ENCODE measurements around the gene FXYD5. TPM values are rescaled to one million over a fixed set of nuclear protein-coding genes. Genes with fewer than 3 reads are reported as not detected.

The FXYD5 gene
- polyA plus RNA-seq (2012; ENCODE audit: insufficient read depth, insufficient read length): 116 TPM

- H3K4me3 ChIP-seq (ENCODE audit: low read length): peak within 1 kb of the TSS; percentile 81
- peak; percentile 40 for DNase-seq (ENCODE audit: low read depth, low spot score)
Observed at GRCh38 chr19:35154525-35155406, at the start of gene FXYD5. Gene FXYD5 (plus strand): TSS chr19:35154735. CDS start chr19:35155551, 816 bp downstream.

GRCh38 chr19:35105047-35105410 lies 49.5 kb upstream of the FXYD5 start:
- H3K4me3 ChIP-seq (ENCODE audit: low read length): no peak overlapping the region
- DNase-seq (ENCODE audit: low read depth, low spot score): no peak

DNA sequence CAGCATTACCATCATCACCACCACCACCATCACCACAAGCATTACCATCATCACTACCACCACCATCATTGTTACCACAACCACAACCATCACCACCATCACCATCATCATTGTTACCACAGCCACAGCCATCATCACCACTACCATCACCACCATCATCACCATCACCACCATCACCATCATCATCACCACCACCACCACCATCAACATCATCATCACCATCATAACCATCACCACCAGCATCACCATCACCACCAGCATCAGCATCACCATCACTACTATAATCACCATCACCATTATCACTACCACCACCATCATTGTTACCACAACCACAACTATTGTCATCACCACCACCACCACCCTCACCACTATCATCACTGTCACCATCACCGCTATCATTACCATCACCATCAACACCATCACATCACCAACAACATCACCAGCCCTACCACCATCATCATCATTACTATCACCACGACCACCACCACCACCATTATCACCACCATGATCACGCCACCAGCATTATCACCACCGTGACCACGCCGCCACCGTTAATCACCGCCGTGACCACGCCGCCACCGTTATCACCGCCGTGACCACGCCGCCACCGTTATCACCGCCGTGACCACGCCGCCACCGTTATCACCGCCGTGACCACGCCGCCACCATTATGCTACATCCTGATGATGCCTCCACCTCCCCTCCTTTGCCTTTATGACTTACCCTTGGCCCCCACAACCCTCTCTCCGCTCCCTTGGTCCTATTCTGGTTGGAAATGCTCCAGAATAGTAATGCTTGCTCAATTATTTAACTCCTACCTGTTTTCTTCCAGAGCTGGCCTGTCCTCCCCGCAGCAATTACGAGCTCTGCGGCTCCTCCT lies 48.9 kb upstream of the FXYD5 start:
- no peak for DNase-seq (ENCODE audit: low read depth, low spot score)
- H3K4me3 ChIP-seq (ENCODE audit: low read length): no peak overlapping the region

DNA sequence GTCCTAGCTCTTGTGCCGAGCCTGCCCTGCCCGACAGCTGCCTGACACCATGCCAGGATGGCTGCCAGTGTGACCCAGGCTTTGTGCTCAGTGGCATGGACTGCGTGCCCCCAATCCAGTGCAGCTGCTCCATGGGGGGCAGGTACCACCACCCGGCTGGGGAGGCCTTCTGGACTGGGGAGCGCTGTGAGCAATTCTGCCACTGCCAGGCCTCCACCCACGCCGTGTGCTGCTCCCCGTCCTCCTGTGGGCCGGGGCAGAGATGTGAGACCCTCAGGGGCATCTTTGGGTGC lies 48.3 kb upstream of the FXYD5 start:
- DNase-seq (ENCODE audit: low read depth, low spot score): no peak
- no peak overlapping the region for H3K4me3 ChIP-seq (ENCODE audit: low read length)

- no peak overlapping the region for H3K4me3 ChIP-seq (ENCODE audit: low read length)
- DNase-seq (ENCODE audit: low read depth, low spot score): no peak
Observed at GRCh38 chr19:35106898-35107541, 47.5 kb upstream of the FXYD5 start.

DNA sequence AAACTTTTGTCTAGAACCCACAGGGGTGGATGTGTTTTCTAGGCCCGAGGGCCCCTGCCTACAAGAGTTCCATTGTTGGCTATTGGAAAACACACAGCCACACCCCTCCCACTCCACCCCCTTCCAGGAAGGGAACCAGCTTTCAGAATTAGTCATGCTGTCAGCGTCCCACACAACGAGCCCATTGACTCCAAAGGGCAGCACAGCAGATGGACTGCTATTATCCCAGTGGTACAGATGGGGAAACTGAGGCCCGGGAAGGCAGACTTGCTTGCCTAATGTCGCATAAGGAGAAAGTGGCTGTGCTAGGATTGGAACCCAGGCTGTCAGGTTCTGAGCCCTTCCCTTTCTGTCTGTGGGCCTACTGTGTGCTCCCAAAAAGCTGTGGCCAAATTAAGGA lies 47.0 kb upstream of the FXYD5 start:
- no peak for DNase-seq (ENCODE audit: low read depth, low spot score)
- H3K4me3 ChIP-seq (ENCODE audit: low read length): no peak overlapping the region

- DNase-seq (ENCODE audit: low read depth, low spot score): no peak
- H3K4me3 ChIP-seq (ENCODE audit: low read length): no peak overlapping the region
Observed at GRCh38 chr19:35108730-35109129, 45.8 kb upstream of the FXYD5 start.

DNA sequence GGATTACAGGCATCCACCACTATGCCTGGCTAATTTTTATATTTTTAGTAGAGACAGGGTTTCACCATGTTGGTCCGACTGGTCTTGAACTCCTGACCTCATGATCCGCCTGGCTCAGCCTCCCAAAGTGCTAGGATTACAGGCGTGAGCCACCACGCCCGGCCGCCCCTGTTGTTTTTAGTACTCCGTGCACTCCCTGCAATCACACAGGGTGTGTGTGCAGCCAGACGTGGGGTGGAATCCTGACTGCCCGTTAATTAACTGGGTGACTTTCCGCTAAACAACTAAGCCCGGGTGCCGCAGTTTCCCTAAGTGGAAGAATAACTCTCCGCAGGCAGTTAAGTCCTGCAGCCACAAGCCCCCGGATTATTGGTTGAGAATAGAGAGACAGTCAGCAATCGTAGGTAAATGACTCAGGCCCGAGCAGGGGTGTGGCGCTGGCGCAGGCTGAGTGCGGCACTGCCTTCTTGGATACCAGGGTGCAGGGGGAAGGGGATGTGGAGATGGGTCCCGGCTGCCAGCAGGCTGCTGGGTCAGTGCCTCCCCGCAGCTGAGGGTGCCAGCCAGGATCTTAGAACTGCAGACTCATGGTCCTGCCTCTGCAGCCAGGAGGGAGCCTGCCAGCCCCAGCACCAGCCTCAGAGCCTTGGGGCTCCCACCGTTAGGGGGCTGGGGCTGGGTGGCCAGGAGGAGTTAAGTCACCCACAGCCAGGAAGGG lies 45.0 kb upstream of the FXYD5 start:
- DNase-seq (ENCODE audit: low read depth, low spot score): no peak
- no peak overlapping the region for H3K4me3 ChIP-seq (ENCODE audit: low read length)

- H3K4me3 ChIP-seq (ENCODE audit: low read length): no peak overlapping the region
- DNase-seq (ENCODE audit: low read depth, low spot score): no peak
Observed at GRCh38 chr19:35110974-35111373, 43.6 kb upstream of the FXYD5 start.

DNA sequence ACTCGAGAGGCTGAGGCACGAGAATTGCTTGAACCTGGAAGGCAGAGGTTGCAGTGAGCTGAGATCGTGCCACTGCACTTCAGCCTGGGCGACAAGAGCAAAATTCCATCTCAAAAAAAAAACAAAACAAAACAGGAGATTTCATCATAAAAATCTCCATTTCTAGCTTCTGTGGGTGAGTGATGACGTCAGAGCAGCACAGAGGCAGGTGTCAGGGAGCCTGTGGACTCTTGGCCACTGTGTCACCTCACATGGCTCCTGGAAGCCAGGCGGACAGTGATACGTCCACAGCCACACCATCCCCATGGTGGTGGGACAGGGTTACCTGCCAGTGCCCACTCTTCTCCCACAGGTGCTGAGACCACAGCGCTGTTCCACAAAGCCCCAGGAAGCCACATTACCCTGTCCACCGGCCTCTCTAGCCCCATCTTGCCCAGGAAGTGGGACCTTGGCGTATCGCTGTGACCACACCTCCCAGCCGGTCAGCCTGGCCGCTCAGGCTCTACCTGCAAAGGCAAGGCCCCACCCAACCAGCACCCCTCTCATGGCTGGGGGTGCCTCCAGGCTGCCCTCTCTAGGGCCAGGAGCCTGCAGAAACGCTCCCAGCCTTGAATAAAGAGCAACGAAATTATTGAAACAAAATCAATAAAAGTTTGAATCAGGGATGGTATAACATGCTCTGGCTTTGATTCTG lies 41.4 kb upstream of the FXYD5 start:
- no peak overlapping the region for H3K4me3 ChIP-seq (ENCODE audit: low read length)

GRCh38 chr19:35114353-35115176 lies 40.0 kb upstream of the FXYD5 start:
- peak; percentile 65 for DNase-seq (ENCODE audit: low read depth, low spot score)
- peak overlapping the region; percentile 33 for H3K4me3 ChIP-seq (ENCODE audit: low read length)

More for the DNA sequence above, 41.4 kb upstream of the FXYD5 start:
- DNase-seq (ENCODE audit: low read depth, low spot score): no peak

DNA sequence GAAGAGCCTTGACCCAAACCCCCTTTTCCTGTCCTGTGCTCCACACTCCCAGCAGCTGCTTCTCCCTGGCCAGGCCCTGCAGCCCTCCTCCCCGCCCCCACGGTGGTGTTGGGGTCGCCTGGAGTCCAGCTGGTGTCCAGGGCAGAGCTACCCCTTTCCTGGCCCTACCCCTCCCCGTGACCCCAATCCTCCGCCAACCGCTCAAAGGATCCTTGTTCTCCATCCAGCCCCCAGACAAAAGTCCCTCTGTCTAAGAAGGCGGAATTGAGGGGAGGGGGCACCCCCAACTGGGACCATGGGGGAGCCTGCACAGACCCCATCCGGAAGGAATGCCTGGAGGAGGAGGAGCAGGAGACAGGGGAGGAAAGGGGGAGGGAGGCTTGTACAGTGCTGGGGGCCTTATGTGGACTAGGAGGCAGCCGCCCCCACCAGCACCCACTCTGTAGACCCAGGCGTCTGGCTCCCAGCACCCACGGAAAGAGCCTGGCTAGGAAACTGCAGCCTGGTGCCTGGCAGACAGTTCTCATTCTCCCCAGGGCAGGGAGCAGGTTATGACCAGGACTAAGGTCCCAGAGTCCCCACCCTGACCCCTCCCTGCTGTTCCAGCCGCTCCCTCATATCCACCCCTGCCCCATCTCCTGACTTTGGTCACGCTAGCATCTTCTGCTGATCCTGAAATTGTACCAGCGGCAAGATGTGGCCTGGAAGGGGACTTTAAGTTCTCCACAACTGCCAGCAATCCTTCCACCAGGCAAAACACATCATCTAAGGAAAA lies 39.2 kb upstream of the FXYD5 start, which contains the start of gene FXYD3:
Gene FXYD3 (plus strand): TSS at position 647 of the 775 bp plus-strand sequence. CDS start 3,554 bp downstream, outside the sequence.
- peak within 1 kb of the TSS; percentile 33 for H3K4me3 ChIP-seq (ENCODE audit: low read length)
- no peak for DNase-seq (ENCODE audit: low read depth, low spot score)

GRCh38 chr19:35116072-35116801 lies 38.3 kb upstream of the FXYD5 start:
- DNase-seq (ENCODE audit: low read depth, low spot score): no peak
- H3K4me3 ChIP-seq (ENCODE audit: low read length): no peak overlapping the region

- no peak for DNase-seq (ENCODE audit: low read depth, low spot score)
- no peak overlapping the region for H3K4me3 ChIP-seq (ENCODE audit: low read length)
Observed at GRCh38 chr19:35117116-35117515, 37.4 kb upstream of the FXYD5 start.

DNA sequence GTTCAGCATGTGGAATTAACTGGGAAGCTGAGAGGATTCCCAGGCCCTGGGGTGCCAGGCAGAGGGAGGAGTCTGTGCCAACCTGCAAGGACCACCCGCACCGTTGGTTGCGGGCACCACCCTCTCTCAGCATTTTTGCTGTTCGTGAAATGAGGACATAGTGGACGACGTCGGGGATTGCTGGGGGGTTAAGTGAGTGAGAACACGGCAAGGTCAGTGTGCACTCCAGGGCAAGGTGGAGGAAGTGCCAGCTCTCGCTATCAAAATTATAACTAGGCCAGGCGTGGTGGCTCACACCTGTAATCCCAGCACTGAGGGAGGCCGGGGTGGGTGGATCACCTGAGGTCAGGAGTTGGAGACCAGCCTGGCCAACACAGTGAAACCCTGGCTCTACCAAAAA lies 36.7 kb upstream of the FXYD5 start:
- H3K4me3 ChIP-seq (ENCODE audit: low read length): no peak overlapping the region
- no peak for DNase-seq (ENCODE audit: low read depth, low spot score)

- no peak overlapping the region for H3K4me3 ChIP-seq (ENCODE audit: low read length)
- DNase-seq (ENCODE audit: low read depth, low spot score): no peak
Observed at GRCh38 chr19:35118268-35119020, 36.1 kb upstream of the FXYD5 start.
